GM12878 (cell line): ENCODE measurements around the gene ABHD15. TPM values are rescaled to one million over a fixed set of nuclear protein-coding genes. Genes with fewer than 3 reads are reported as not detected.
A peak's percentile ranks its signal among the peaks of the same experiment; 100 is the strongest.

Experiments
- ATAC-seq: fragments of 200-7000 bp; cut with Tn5 transposase; 3 replicates; pipeline ENCODE4 v1.9.1; 2020; ENCODE audit warnings: mild to moderate bottlenecking, moderate library complexity
- BruUV-seq: library from RNA; stranded (reverse); fragments of 400-500 nt; replicated peaks from 2 replicates; lab custom pipeline; 2021; lab: Mats Ljungman, UMichigan
- CTCF ChIA-PET: fragments of 300-600 bp; sonication (Branson Sonifier 250); formaldehyde crosslinking; extraction: SDS; loops from one replicate; lab custom pipeline; 2021; ENCODE audit warnings: inconsistent platforms; lab: Yijun Ruan, JAX
- POLR2A ChIA-PET: fragments of 350-600 bp; formaldehyde crosslinking; extraction: SDS; loops from one replicate; lab custom pipeline; 2021; ENCODE audit warnings: inconsistent platforms; lab: Charles Lee
- RAD21 ChIA-PET: fragments of 300-600 bp; sonication (Branson Sonifier 250); formaldehyde crosslinking; loops from one replicate; lab custom pipeline; 2023; ENCODE audit warnings: antibody characterized with exemption; ENCODE audit not compliant: unreplicated experiment; lab: Charles Lee
- SMC1A ChIA-PET: fragments of 300-600 bp; sonication (Branson Sonifier 250); formaldehyde crosslinking; loops from one replicate; lab custom pipeline; 2023; ENCODE audit not compliant: unreplicated experiment, uncharacterized antibody; lab: Charles Lee
- DNase-seq: peaks from one replicate; pipeline ENCODE4 v3.0.0-alpha.2; 2011; ENCODE audit warnings: low read depth, low spot score
- FAIRE-seq: peaks from 3 replicates; lab custom pipeline; 2011; peaks lifted over from hg19 to GRCh38; lab: Jason Lieb, UNC
- H2AFZ ChIP-seq: 2 replicates; pipeline ENCODE4 v1.6.0; 2011; ENCODE audit warnings: low read depth, low read length, control low read depth; ENCODE audit not compliant: control insufficient read depth
- H3K27ac ChIP-seq: 2 replicates; pipeline ENCODE4 v1.5.1; 2011; ENCODE audit warnings: control low read depth; ENCODE audit not compliant: control insufficient read depth, insufficient read depth
- H3K27me3 ChIP-seq, 2 experiments: replicated peaks in 1 of 2; 2 replicates each; pipeline versions ENCODE4 v1.6.0 to v1.6.1; 2011; ENCODE audit warnings: low read length in 1 of 2; ENCODE audit not compliant: control insufficient read depth in 2 of 2, insufficient read depth in 2 of 2
- H3K36me3 ChIP-seq, 2 experiments: 2 replicates each; pipeline ENCODE4 v1.5.1; 2011; ENCODE audit warnings: low read length in 1 of 2; ENCODE audit not compliant: control insufficient read depth in 2 of 2, insufficient read depth in 2 of 2
- H3K4me1 ChIP-seq: 2 replicates; pipeline ENCODE4 v1.6.1; 2011; ENCODE audit warnings: mild to moderate bottlenecking, low read length, moderate library complexity, mixed read lengths; ENCODE audit not compliant: control insufficient read depth, insufficient read depth
- H3K4me2 ChIP-seq: 2 replicates; pipeline ENCODE4 v1.6.0; 2011; ENCODE audit warnings: control low read depth; ENCODE audit not compliant: control insufficient read depth, insufficient read depth
- H3K4me3 ChIP-seq: fragments of 200-600 bp; sonication (generic); 2 replicates; pipeline ENCODE4 v1.5.1; 2016
- H3K79me2 ChIP-seq: 2 replicates; pipeline ENCODE4 v1.6.0; 2011; ENCODE audit warnings: low read length; ENCODE audit not compliant: control insufficient read depth, insufficient read depth
- H3K9ac ChIP-seq: 2 replicates; pipeline ENCODE4 v1.8.0; 2011; ENCODE audit warnings: low read length, control low read depth, mixed read lengths; ENCODE audit not compliant: control insufficient read depth, insufficient read depth
- H3K9me3 ChIP-seq: replicated peaks from 3 replicates; pipeline ENCODE4 v1.5.1; 2011; ENCODE audit warnings: mild to moderate bottlenecking, low read length; ENCODE audit not compliant: control insufficient read depth, insufficient read depth
- H4K20me1 ChIP-seq: 2 replicates; pipeline ENCODE4 v1.6.0; 2011; ENCODE audit not compliant: control insufficient read depth, insufficient read depth
- CBX5 ChIP-seq: sonication (generic); IDR thresholded peaks from 2 replicates; pipeline ENCODE4 v1.6.1; 2016; ENCODE audit warnings: low read depth, moderate library complexity, mild to moderate bottlenecking, inconsistent platforms
- CREB1 ChIP-seq: IDR thresholded peaks from 2 replicates; pipeline ENCODE4 v1.6.1; 2012; ENCODE audit warnings: low read depth, mild to moderate bottlenecking, inconsistent platforms
- EGR1 ChIP-seq, 2 experiments: IDR thresholded peaks; 1 replicate in 1 of 2; 2 replicates in 1 of 2; pipeline ENCODE4 v1.6.1; 2011 to 2012; ENCODE audit warnings: low read depth in 2 of 2, low read length in 2 of 2, borderline replicate concordance in 1 of 2, mild to moderate bottlenecking in 1 of 2, moderate library complexity in 1 of 2
- FOXM1 ChIP-seq: IDR thresholded peaks from 2 replicates; pipeline ENCODE4 v1.6.1; 2012; ENCODE audit warnings: low read depth, mild to moderate bottlenecking, inconsistent platforms, low read length, moderate library complexity
- GABPA ChIP-seq: IDR thresholded peaks from 2 replicates; pipeline ENCODE4 v1.6.1; 2014; ENCODE audit warnings: antibody characterized with exemption, low read depth, mild to moderate bottlenecking, inconsistent platforms
- GATAD2B ChIP-seq: fragments of 450-650 bp; conservative IDR thresholded peaks from 2 replicates; pipeline ENCODE4 v1.6.1; 2017; ENCODE audit warnings: low read depth, mild to moderate bottlenecking, moderate library complexity
- LARP7 ChIP-seq: fragments of 450-650 bp; IDR thresholded peaks from 2 replicates; pipeline ENCODE4 v1.6.1; 2017; ENCODE audit warnings: mild to moderate bottlenecking
- MXI1 ChIP-seq: fragments of 150-350 bp; IDR thresholded peaks from 2 replicates; pipeline ENCODE4 v1.6.1; 2011; ENCODE audit warnings: low read depth, mild to moderate bottlenecking, inconsistent platforms, low read length, improper control_type of control experiment
- MYB ChIP-seq: fragments of 150-350 bp; IDR thresholded peaks from 2 replicates; pipeline ENCODE4 v1.6.1; 2014; ENCODE audit warnings: mild to moderate bottlenecking, low read depth, low read length, borderline replicate concordance
- NBN ChIP-seq: fragments of 450-650 bp; IDR thresholded peaks from 2 replicates; pipeline ENCODE4 v1.6.1; 2016
- NRF1 ChIP-seq: conservative IDR thresholded peaks from 2 replicates; pipeline ENCODE4 v1.6.1; 2011; ENCODE audit warnings: mild to moderate bottlenecking, low read depth, low read length, improper control_type of control experiment
- PAX5 ChIP-seq: IDR thresholded peaks from 2 replicates; pipeline ENCODE4 v1.6.1; 2011; ENCODE audit warnings: low read depth, low read length, borderline replicate concordance
- POLR2A ChIP-seq: IDR thresholded peaks from 2 replicates; pipeline ENCODE4 v1.6.1; 2011; ENCODE audit warnings: low read depth, mild to moderate bottlenecking, low read length
- RUNX3 ChIP-seq: IDR thresholded peaks from 2 replicates; pipeline ENCODE4 v1.6.1; 2012; ENCODE audit warnings: low read length, inconsistent platforms
- SMARCA5 ChIP-seq: fragments of 450-650 bp; IDR thresholded peaks from 2 replicates; pipeline ENCODE4 v1.6.1; 2017; ENCODE audit warnings: mild to moderate bottlenecking
- WGBS: methylation state at CpG from one replicate; pipeline ENCODE4 v1.1.6; 2016; ENCODE audit warnings: low lambda C conversion rate; ENCODE audit not compliant: insufficient replicate concordance, insufficient coverage; ENCODE audit errors: missing lambda C conversion rate; 5-methylcytosine and 5-hydroxymethylcytosine counted together
- in situ Hi-C: fragments of 300-500 bp; cut with MboI; formaldehyde crosslinking; loops from 9 replicates; pipeline ENCODE4 v1.14.3; 2018; ENCODE audit warnings: mixed read lengths
- intact Hi-C: fragments of 100-400 bp; cut with micrococcal nuclease; formaldehyde crosslinking; loops from one replicate; pipeline ENCODE4 v1.14.2; 2022; ENCODE audit not compliant: unreplicated experiment
- polyA plus RNA-seq, 11 experiments: library from polyadenylated mRNA; depleted of rRNA in 4 of 11; unstranded in 6 of 11; stranded (reverse) in 5 of 11; fragments of >200 nt; fragmentation: Nextera tagmentation in 4 of 11; fragmentation: Illumina TruSeq in 1 of 11; extraction: Ambion mirVana in 4 of 11; extraction: Trizol in 1 of 11; gene quantifications; 1 replicate in 1 of 11; 2 replicates in 10 of 11; pipeline versions ENCODE4 v1.2.1 to v1.2.3, GENCODE V29; 2011 to 2016; ENCODE audit warnings: inconsistent platforms in 2 of 11, missing spikeins in 2 of 11, low read depth in 1 of 11
- total RNA-seq, 4 experiments: library from RNA; depleted of rRNA in 3 of 4; stranded (reverse); fragments of >200 nt in 3 of 4; fragmentation: Illumina TruSeq in 1 of 4; extraction: Trizol in 1 of 4; gene quantifications; 2 replicates each; pipeline versions ENCODE4 v1.2.1 to v1.2.3, GENCODE V29; 2013 to 2021
- TF ChIP-seq, protein P1 (sequence below): IDR thresholded peaks from 2 replicates; pipeline ENCODE4 v1.6.1; 2012; ENCODE audit warnings: low read depth, low read length, improper control_type of control experiment
- TF ChIP-seq, protein P2 (sequence below): IDR thresholded peaks from 2 replicates; pipeline ENCODE4 v1.6.1; 2012; ENCODE audit warnings: low read length, inconsistent platforms

Gene ABHD15
- total and polyA plus RNA-seq, 10 of the 15 experiments (the other 5 are each of a cell fraction or from before 2014, with no cell fraction given), result 2.1 to 9.2 (median 4.9) TPM

DNA sequence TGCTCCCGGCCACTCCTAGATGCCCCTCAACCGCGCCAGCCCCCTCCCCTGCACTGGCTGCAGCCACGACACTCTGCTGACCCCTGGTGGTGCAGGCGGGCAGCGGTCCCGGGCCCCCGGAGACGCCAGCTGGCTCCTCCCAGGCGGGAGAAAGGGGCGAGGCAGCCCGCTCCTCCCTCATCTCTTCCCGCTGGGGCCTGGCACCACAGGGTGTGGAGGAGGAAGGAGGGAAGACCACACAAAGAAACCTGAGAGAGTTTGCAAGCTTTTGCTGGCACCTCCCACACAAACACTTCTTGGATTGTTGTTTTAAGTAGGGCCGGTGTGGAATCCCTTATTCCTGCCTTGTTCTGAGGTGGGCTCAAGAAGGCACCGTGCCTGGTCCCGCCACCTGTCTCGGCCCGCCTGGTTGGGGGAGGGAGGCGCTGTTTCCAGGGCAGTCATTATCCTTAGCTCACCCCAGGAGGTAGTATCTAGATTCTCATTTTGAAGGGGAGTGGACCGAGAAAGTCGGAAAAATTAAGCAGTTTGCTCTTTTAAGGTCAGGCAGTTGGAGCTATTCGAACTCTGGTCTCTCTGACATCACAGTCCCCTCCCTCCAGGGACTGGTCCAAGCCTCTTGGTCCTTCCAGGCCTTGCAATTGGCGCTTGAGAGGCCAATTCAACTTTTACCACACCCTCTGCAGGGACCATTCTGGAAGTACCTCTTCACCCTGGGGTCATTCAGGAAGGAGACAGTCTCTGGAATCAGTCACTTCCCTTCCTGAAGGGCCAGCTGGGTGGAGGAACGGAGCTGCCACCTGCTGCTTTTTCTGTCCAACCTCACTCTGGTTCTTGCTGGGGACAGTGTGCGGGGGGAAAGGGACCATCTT is 25.1 kb upstream of the ABHD15 start (continued):
- TF ChIP-seq EGR1 (IDR thresholded peaks at IDR 0.05; ENCODE audit: borderline replicate concordance in 1 of 2, low read depth in 2 of 2, low read length in 2 of 2) (no peak), CBX5 (no peak), PAX5 (no peak)
- TF ChIP-seq, protein P1, sequence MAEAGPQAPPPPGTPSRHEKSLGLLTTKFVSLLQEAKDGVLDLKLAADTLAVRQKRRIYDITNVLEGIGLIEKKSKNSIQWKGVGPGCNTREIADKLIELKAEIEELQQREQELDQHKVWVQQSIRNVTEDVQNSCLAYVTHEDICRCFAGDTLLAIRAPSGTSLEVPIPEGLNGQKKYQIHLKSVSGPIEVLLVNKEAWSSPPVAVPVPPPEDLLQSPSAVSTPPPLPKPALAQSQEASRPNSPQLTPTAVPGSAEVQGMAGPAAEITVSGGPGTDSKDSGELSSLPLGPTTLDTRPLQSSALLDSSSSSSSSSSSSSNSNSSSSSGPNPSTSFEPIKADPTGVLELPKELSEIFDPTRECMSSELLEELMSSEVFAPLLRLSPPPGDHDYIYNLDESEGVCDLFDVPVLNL, result no peak

DNA sequence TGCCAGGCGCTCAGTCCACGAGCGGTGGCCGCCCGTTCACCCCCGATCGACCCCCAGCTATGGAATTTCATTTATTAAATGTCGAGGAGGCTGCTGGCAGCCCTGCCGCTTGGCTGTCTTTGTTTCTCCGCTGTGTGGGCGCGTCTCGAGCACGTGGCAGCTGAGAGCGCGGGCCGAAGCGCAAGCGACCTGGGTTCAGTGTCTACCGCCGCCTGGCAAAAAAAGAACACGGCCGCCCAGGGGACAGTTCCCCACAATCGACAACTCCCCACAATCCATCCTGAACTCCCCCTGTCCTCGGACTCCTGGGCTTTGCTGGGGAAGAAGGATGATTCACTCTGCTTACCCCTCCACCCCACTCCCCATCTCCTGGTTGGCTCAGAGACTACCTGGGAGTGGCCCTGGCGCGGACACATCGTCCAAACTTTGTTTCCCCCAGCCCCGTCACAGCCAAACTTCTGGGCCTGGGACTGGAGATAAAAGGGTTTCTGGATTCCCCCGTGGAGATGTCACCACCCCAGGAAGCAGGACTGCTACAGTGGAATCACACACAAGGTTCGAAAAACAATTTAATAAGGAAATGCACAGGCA is 24.4 kb upstream of the ABHD15 start:
- no peak overlapping the region for H3K27ac ChIP-seq
- BruUV-seq, result no TSS peak
- no peak for DNase-seq
- no peak for FAIRE-seq
- peaks cover 25% of the 10 kb centered on the region for H3K79me2 ChIP-seq
- intact Hi-C loops, result loop anchor here (1.0 to 10.0 kb wide), 2 partner anchors 11 to 226 kb away; no protein-coding TSS in a partner anchor
- 12% methylated on average over 31 of the region's 31 CpGs for WGBS
- no peaks in the 10 kb centered on the region for H3K36me3 ChIP-seq
- CTCF ChIA-PET, result interaction anchor here (0.6 to 5.0 kb wide), 26 partner anchors 9 to 522 kb away, joined by 3 to 72 read pairs (median 4); partner anchors contain the start of genes TAOK1 and TP53I13
- no peaks in the 10 kb centered on the region for H4K20me1 ChIP-seq
- H3K9ac ChIP-seq, result no peak overlapping the region; the same call in 1 of the 2 replicates
- H3K4me1 ChIP-seq, result peaks cover 41% of the 10 kb centered on the region
- POLR2A ChIA-PET, result interaction anchor here (0.6 to 1.0 kb wide), 3 partner anchors 26 to 723 kb away, joined by 3 to 9 read pairs (median 4); no protein-coding TSS in a partner anchor
- peak overlapping the region; percentile 67; the same call in 1 of the 2 replicates for H3K4me3 ChIP-seq
- RAD21 ChIA-PET, result interaction anchor here (0.6 to 2.9 kb wide), 13 partner anchors 10 to 930 kb away, joined by 3 to 20 read pairs (median 5); partner anchors contain the start of gene ABHD15
- SMC1A ChIA-PET, result interaction anchor here (1.1 to 3.0 kb wide), 5 partner anchors 10 to 221 kb away, joined by 5 to 17 read pairs (median 6); no protein-coding TSS in a partner anchor
- peak overlapping the region; percentile 95 for H2AFZ ChIP-seq
- peak; percentile 14 for ATAC-seq
- H3K27me3 ChIP-seq, result no peaks in the 10 kb centered on the region; a peak in 1 of 4 replicates
- peak overlapping the region; percentile 100 for H3K4me2 ChIP-seq
- H3K9me3 ChIP-seq, result no peaks in the 10 kb centered on the region
- in situ Hi-C loops, result no loop called here
- TF ChIP-seq MYB, result no peak
- TF ChIP-seq FOXM1, result no peak
- peak; percentile 43; the same call in 1 of the 2 replicates for TF ChIP-seq NBN
- no peak for TF ChIP-seq RUNX3
- TF ChIP-seq CREB1, result no peak
- no peak for TF ChIP-seq NRF1
- TF ChIP-seq MXI1, result peak; percentile 91
- TF ChIP-seq, protein P2, sequence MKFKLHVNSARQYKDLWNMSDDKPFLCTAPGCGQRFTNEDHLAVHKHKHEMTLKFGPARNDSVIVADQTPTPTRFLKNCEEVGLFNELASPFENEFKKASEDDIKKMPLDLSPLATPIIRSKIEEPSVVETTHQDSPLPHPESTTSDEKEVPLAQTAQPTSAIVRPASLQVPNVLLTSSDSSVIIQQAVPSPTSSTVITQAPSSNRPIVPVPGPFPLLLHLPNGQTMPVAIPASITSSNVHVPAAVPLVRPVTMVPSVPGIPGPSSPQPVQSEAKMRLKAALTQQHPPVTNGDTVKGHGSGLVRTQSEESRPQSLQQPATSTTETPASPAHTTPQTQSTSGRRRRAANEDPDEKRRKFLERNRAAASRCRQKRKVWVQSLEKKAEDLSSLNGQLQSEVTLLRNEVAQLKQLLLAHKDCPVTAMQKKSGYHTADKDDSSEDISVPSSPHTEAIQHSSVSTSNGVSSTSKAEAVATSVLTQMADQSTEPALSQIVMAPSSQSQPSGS, result no peak
- TF ChIP-seq POLR2A, result 0 out of 2 replicates have a peak, but pooled peaks have one; percentile 13
- peak; percentile 61; the same call in 1 of the 2 replicates for TF ChIP-seq GATAD2B
- TF ChIP-seq SMARCA5, result no peak
- TF ChIP-seq LARP7, result no peak
- TF ChIP-seq GABPA, result no peak
